Measurements from ENCODE around the gene RALGPS1.

DNA sequence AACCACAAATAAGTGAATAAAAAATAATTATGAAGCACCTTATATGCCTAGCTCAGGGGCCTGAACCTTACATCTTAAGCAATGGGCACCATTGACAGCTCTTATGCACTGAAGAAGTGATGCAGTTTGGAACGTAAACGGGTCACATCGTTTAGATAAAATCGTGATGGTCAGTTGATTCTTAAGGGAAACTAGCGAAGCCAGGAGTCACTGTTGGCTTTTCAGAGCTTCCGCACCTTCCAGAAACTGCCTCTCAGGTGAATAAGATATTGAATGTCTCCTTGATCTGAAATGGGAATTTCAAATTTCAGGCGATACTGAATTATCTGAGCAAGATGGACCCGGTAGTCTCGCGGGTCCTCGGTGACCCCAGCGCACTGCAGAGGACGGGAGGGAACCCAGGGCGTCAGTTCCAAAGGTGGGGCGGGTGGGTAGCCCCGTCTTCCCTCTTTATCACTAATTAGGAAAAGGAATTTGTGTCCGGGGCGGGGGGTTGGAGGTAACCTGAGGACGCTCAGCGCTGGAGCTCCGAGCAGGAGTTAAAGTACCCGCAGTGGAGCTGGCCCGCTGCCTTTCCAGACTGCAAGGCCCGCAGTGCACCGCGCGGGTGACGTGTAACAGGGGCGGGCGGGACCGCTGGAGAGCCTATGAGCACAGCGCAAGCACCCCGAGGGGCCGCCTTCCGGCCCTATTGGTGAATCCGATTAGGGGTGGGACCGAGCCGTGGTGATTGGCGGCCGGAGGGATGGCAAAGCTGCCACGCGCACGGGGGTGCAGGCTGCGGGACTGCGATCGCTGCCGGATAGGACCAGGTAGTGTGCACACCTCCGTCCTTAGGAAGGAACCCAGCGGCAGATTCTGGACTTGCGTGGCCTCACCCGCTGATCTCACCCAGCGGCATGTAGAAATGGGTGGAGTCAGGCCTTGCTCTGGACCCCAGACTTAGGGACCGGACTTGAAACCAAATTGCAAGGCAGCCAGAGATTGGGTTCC is 330.3 kb downstream of the RALGPS1 start:
- peak; percentile 37 to 78 (median 76) for TF ChIP-seq POLR2A (IDR thresholded peaks at IDR 0.05)
- TF ChIP-seq, protein P1, sequence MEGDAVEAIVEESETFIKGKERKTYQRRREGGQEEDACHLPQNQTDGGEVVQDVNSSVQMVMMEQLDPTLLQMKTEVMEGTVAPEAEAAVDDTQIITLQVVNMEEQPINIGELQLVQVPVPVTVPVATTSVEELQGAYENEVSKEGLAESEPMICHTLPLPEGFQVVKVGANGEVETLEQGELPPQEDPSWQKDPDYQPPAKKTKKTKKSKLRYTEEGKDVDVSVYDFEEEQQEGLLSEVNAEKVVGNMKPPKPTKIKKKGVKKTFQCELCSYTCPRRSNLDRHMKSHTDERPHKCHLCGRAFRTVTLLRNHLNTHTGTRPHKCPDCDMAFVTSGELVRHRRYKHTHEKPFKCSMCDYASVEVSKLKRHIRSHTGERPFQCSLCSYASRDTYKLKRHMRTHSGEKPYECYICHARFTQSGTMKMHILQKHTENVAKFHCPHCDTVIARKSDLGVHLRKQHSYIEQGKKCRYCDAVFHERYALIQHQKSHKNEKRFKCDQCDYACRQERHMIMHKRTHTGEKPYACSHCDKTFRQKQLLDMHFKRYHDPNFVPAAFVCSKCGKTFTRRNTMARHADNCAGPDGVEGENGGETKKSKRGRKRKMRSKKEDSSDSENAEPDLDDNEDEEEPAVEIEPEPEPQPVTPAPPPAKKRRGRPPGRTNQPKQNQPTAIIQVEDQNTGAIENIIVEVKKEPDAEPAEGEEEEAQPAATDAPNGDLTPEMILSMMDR (IDR thresholded peaks at IDR 0.05): peak in 1 of 7 experiments; percentile 6
